Adrenal gland (tissue), 5 donors: ENCODE measurements around the gene CREG1.

ENCODE experiments used
- CTCF ChIP-seq, 6 experiments: fragments of 450-650 bp in 4 of 6; fragments of 200-600 bp in 2 of 6; sonication (generic) in 1 of 6; IDR thresholded peaks; 1 replicate in 5 of 6; 2 replicates in 1 of 6; pipeline versions ENCODE4 v1.5.1 to v1.8.0; 2016 to 2021; ENCODE audit warnings: antibody characterized with exemption in 6 of 6, mild to moderate bottlenecking in 2 of 6, moderate library complexity in 1 of 6
- POLR2A ChIP-seq, 2 donors: fragments of 450-650 bp; IDR thresholded peaks; one replicate each; pipeline ENCODE4 v1.6.1; 2017; ENCODE audit warnings: antibody characterized with exemption in 2 of 2, mild to moderate bottlenecking in 2 of 2, moderate library complexity in 1 of 2
- donor health status: DM: no; HTN: no; CAD: no.

GRCh38 chr1:167579986-167580385 lies 26.4 kb upstream of the CREG1 start:
- TF ChIP-seq CTCF (IDR thresholded peaks at IDR 0.05) (no peak), POLR2A (IDR thresholded peaks at IDR 0.05) (no peak)
